GM18909 (cell line): ENCODE data around the gene ARHGEF4.

Source experiments
- ATAC-seq: cut with Tn5 transposase; IDR thresholded peaks from one replicate; pipeline ENCODE4 v1.9.1; 2021; ENCODE audit warnings: mild to moderate bottlenecking; ENCODE audit not compliant: unreplicated experiment, poor library complexity

The ARHGEF4 gene

DNA sequence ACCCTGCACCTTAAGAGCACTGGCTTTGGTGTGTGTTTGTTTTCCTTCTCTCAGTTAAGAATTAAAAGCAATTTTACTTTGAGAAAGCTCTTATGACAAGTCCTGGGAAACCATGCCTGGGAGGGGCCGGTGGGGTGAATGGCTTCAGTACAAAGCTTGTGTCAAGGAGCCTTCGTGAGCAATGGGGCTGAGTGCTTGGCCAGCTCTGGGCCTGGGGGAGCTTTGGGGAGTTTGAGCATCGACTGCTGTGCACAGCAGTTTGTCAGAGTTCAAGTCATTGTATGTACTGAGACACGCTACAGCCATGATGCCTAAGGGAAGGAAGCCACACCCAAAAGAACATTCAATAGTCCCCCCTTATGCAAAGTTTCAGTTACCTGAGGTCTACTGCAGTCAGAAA, 75.8 kb downstream of the ARHGEF4 start:
- no peak for ATAC-seq

DNA sequence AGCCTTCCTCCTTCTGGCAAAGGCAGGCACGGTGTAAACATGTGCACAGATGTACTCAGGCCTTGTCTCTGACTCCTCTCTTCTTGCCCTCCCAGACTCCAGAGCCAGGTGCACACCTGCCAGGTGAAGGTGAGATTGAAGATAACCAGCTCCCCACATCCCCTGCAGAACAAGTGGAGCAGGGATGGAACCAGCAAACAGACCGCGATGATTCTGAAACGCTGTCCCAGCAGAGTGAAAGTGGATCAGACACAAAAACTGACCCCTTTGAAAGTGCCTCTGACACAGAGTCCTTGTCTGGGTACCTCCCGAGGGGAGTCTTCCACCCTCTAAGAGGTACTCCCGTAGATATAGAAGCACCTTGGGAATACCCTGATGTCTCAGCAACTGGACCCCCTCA, 77.2 kb downstream of the ARHGEF4 start:
- no peak for ATAC-seq

DNA sequence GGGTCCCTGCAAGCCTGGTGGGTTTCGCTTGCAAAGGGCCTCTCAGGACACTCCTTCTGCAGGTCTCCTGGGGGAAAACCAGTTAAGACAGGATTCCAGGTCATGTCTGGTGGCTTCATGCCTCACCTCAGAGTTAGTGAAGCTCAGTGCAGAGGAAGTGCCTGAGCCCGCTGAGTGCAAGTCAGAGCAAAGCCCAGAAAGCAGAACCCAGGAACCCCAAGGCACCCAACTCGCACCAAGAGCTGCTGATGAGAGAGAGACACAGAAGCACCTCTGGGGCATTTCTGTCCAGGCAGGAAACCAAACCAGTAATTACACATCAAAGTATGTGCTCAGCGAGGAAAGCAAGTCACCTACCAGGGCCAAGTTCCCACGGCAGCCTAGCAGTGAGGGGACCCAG, 78.4 kb downstream of the ARHGEF4 start:
- ATAC-seq = no peak

DNA sequence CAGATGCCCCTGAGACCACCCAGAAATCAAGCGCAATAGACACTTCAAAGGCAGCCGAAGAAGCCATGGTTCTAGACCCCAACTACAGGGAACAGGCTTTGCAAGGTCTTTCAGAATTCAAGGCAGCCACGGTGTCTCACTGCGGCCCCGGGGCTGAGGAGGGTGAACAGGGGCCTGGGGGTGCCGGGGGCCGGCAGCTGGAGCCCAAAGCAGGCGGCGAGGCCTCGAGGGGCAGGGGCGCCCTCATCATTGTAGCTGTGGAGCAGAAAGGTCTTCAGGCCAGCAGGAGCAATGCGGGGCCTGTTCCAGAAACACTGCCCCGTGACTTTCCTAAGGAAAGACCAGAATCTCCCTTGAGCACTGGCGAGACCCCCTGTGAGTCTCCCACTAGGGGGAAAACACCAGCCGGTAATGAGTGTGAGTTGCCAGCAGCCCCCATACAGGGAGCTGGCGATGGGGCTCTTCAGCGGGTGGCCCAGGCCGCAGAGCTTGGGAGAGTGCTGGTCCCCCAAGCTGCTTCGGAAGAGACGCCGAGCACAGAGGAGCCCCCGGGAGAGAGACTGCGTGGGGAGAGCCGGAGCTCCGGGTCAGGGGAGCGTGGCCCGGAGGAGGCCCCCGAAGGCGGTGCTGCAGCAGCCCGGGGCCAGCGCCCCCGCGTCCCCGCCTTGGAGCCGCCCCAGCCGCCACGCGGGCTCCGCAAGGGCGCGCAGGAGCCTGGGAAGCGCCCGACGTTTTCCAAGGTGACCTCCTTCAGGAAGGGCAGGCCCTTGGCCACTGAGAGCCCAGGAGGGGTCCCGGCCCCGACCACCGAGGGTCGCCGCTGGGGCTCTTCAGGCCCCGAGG, 79.1 kb downstream of the ARHGEF4 start:
- ATAC-seq = no peak

DNA sequence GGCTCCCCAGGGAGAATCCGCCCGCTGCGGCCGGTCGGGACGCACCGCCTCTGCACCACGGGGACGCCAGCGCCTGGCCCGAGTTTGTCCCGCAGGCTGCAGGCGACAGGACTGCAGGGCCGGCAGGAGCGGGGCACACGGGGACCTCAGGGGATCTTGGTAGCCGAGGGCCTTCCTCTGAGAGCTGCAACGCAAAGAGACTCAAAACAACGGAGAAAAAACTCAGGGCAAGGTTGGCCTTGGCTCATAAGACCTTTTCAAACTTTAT, 79.7 kb downstream of the ARHGEF4 start:
- no peak for ATAC-seq

DNA sequence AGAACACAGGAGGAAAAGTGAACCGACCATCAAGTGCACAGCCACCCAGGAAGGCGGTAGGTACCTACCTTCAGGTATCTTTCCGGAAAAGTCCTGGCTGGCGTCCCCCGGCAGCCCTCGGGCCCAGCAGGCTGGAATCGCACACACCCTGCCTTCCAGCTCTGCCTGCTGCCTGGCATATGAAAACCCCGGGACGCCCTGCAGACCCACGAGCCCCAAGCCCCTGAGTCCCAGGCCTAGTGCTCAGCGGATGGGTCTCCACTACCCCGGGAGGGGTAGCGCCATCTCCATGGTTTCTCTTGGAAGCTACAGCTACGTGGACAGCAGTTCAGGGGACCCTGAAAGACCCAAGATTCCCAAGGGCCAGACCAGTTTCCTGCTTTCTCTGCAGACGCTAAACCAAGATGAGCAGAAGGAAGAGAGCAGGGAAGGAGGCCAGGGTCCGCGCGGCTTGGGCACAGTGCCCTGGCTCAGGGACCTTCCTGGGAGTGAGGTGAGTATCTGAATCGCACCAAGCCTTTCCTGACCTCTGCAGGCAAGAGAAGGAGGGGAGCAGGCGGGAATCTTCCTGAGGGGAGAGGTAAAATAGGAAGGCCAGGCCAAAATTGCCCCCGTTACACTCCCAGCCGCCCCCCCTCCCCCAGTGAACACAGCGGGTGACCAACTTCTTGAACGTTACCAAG, 80.4 kb downstream of the ARHGEF4 start:
- ATAC-seq = no peak

DNA sequence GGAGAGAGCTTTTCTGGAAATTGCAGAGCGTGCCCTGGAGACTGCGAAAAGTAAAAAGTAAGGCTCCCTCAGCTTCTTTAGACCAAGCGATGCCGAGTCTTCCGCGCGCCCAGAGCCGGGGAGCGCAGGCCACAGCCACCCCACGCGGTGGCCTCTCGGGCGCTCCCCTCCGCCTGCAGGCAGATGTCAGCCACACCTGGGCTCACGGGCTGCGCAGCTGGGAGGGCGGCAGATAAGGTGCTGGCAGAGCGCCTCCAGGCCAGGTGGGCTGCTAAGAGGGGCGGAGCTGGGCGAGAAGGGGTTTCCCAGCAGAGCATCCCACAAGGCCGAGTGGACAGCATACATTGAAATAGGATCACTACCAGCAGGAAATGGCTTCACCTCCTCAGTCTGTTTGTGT, 81.7 kb downstream of the ARHGEF4 start:
- no peak for ATAC-seq

DNA sequence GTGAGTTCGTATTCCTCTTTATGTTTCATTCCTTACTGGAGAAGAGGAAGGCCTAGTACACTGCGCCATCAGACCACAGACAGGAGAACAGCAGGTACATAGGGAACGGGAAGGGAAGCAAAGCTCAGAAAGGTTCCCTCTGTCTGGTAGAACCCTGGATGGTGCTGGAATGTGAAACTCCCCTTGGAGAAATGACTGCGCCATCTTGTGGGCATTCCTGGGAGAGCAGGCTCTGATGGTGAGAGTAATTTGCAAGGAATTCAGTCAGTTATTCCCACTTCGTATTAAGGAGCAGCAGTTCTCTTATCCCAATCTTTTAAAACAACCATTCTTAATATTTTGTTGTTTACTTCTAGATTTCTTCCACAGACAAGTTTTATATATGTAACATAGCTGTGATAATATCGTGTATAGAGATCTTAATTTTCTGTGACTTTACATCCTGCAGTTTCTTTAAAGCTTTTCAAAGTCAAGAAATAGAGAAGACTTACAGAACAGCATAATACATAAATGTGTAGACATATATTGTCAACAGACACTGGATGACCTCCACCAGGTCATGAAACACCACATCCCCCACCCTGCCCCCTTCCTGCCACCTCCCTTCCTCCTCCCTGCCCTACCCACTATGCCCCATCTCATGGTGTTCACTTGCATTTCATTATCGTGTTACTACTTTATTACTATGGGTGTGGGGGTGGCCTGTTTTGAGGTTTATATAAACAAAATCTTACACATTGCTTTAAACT, 83.9 kb downstream of the ARHGEF4 start:
- ATAC-seq = no peak

DNA sequence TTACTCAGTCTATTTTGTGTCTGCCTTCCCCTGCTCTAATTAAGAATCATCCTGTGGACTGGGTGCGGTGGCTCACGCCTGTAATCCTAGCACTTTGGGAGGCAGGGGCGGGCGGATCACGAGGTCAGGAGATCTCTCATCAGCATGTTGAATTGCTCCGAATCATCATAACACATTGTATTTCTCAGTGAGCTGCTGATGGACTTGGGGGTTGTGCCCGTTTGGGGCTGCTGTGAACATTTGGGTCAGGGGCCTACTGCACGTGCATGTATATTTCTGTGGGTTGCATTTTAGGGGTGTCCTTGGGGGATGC, 84.4 kb downstream of the ARHGEF4 start:
- ATAC-seq = no peak

DNA sequence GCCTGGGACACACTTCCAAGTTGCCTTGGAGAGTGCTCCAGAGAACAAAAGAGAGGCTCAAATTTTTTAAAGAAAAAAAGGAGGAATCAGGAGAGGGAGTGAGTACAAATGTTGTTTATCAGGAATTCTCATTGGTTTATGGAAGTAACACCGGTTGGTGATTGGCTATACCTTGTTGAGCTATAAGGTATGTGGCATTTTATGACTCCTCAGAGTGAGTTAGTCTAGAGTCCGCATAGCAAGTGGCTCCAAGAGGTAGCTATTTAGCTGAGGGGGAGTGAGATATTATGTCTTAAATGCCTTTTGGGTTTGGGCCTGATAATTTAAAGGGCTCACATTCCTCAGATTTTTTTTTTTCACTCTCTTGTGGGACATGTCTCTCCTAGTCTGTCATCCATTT, 85.7 kb downstream of the ARHGEF4 start:
- ATAC-seq = no peak

DNA sequence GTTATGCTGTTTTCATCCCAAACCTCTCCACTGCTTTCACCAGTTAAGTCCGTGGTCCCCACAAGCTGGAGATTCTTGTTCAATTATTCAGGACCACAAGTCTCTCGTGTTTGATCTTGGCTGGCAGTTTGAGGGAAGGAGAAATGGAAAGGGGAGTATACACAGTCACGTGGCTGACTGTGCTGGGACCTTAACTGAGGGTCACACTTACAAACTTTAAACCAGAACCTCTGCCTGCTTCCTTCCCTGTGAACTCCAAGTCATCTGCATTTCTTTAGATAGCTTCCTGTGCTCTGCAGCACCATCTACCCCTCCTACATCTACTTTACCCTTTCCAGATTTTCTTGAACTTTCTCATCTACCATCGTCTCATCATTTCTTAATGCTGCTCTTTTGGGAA, 91.7 kb downstream of the ARHGEF4 start:
- no peak for ATAC-seq

DNA sequence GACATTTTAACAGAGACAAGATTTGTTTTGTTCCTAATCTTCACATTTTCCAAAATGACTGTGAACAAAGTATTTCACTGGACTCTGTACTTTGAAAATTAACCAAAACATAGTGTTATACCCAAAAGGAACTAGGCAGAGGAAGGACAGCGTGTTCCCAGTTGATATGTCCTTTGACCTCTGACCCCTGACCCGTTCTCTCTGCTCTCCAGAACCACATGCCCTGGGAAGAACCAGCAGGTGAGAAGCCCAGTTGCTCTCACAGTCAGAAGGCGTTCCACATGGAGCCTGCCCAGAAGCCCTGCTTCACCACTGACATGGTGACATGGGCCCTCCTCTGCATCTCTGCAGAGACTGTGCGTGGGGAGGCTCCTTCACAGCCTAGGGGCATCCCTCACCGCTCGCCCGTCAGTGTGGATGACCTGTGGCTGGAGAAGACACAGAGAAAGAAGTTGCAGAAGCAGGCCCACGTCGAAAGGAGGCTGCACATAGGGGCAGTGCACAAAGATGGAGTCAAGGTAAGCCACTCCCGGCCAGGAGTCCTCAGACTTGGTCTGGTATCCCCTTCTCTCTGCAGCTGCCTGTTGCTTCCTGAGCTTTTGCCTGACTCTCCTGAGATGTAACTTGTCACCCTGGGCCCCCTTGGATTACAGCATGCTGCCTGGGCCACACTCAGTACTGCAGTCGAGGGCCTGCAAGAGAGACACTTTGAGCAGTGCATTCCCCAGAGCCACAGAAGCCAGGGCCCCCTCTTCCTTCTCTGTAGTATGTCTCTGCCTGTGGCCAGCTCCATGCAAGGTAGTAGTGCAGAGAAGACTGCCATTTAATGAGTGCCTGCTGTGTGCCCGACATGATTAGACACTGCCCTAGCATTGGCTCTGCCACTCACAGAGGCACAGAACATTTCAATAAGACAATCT, 94.3 kb downstream of the ARHGEF4 start:
- no peak for ATAC-seq

DNA sequence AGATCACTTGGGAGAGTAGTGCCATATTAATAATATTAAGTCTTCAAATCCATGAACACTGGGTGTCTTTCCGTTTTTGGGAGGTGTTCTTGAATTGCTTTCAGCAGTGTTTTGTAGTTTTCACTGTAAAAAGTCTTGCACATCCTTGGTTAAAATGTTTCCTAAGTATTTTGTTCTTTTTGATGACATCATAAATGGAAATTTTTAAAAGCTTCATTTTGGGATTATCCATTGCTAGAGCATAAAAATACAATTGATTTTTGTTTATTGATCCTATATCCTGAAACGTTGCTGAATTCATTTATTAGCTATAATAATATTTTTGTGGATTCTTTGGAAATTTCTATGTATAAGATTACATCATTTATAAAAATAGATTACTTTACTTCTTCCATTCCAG, 96.8 kb downstream of the ARHGEF4 start:
- ATAC-seq = no peak

DNA sequence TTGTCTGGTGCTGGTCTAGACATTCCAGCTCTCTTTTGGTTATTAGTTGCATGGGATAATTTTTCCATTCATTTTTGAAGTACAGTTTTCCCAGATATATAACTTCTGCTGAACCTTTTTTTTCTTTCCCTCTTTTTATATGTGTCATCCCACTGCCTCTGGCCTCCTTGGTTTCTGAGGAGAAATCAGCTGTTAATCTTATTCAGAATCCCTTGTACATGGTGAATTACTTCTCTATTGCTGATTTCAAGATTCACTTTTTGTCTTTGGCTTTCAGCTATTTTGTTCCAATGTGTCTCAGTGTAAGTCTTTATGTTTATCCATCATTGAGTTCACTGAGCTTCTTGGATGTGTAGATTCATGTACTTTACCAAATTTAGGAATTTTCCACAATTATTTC, 99.7 kb downstream of the ARHGEF4 start:
- no peak for ATAC-seq

DNA sequence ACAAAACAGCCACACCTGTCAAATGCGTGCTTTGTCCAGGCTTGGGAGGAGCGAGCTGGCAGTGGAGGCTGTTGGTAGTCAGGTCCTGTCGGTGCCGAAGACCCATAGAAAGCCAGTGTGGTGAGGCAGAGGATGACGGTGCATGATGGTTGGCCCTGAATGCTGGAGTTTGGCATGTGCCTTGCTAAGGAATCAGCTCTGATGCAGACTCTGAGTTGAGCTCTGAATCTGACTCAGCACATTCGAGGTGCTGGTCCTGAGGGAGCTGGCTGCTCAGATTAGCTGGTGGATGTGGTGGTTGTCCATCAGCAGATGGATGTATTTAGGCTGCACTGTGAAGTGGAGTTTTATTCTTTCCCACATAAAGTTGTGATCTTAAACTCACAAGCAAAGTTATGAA, 111.3 kb downstream of the ARHGEF4 start:
- ATAC-seq = no peak

DNA sequence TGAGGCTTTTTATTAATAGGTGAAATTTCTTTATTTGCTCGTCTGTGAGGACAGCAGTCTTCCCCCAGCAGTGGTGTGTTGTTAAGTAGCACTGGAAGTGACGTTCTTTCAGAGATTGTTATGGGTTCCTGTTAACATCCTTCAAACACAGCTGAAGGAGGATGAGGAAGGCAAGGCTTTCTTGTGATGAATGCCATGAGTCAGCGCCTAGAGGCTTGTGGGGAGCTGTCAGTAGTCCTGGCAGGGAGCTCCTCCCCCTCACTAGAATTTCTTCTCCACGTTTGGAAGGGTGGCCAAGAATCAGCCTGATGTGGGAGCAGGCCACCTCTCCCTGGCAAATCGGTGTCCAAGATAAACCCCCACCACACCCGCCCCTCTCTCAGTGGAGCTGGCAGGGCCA, 113.2 kb downstream of the ARHGEF4 start:
- ATAC-seq = no peak

DNA sequence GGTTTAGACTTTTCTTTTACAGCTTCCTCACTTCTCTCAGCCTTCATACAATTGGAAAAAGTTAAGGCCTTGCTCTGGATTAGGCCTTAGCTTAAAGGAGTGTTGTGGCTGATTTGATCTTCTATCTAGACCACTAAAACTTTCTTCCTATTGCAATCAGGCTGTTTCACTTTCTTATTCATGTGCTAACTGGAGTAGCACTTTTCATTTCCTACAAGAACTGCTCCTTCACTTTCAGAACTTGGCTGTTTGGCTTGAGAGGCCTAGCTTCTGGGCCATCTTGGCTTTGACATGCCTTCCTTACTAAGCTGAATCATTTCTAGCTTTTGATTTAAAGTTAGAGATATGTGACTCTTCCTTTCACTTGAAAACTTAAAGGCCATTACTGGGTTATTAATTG, 114.3 kb downstream of the ARHGEF4 start:
- ATAC-seq = peak; percentile 75

DNA sequence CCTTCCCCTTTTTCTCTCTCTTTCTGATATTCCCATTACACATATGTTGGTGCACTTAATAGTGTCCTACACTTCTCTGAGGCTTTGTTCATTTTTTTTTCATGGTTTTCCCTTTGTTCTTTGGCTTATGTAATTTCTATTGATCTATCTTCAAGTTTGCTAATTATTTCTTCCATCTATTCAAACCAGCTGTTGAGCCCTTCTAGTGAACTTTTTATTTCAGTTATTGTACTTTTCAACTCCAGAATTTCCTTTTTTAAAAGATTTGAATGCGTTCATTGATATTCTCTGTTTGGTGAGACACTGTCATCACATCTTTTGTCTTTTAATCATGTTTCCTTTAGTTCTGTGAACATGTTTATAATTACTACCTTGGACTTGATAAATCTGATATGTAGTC, 118.2 kb downstream of the ARHGEF4 start:
- no peak for ATAC-seq

DNA sequence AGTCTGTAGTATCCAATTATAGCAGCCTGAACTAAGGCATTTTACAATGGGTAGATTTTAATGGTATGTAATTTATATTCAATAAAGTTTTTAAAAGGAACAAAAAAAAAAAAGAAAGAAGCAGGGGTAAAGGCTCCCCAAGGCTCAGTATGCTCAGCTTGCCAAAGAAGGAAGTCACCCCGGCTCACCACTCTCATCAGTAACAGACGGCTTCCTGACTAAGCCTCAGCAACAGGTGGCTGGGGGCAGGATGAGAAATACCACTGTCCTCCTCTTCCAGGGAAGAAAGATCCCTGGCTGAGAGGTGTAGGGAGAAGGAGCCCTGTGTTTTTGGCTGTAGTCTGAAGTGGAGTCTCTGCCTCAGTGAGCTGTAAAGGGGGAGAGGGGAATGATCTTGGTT, 121.2 kb downstream of the ARHGEF4 start:
- ATAC-seq = no peak

DNA sequence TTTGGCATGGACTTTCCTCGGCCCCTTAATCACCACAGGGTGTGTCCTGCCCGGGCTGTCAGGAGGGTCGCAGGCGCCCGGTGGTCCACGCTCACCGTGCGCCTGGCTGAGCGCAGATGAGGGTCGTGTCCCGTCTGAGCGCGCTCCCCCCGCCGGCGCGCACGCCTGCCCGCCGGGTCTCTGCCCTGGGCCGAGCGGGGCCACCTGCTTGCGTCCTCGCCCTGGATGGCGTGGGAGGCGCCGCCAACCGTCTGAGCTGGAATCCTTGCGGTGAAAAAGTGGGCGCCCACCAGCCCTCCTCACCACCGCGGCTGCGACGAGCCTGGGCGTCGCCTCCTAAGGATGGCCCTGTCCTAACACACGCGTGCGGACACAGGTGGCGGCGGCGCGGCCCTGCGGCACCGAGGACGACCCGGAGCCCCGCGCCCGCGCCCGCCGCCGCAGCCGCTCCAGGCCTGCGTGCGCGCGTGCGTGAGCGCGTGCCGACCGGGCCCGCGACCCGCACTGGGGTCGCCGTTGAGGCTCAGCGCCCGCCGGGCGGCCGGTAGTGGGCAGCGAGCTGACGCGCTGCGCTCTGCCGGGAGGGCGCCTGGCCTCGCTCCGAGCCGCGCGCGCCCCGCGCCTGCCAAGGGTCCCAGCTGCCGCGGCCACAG, 126.6 kb downstream of the ARHGEF4 start:
- ATAC-seq = no peak
